CD8-positive, alpha-beta memory T cell (primary cell): ENCODE data around the gene SKAP1. TPM values are rescaled to one million over a fixed set of nuclear protein-coding genes. Genes with fewer than 3 reads are reported as not detected.

Source experiments
- CTCF ChIA-PET: fragments of 350-600 bp; sonication (Branson Sonifier 250); formaldehyde crosslinking; loops from one replicate; lab custom pipeline; 2021; ENCODE audit warnings: antibody characterized with exemption; lab: Charles Lee
- POLR2A ChIA-PET: fragments of 350-600 bp; sonication (Branson Sonifier 250); formaldehyde crosslinking; loops from one replicate; lab custom pipeline; 2021; ENCODE audit warnings: antibody characterized with exemption; lab: Charles Lee
- DNase-seq, 5 donors: peaks; one replicate each; pipeline versions ENCODE4 v3.0.0 to v3.0.0-alpha.2; 2020 to 2022; ENCODE audit warnings: mixed read lengths in 1 of 5
- H3K27ac ChIP-seq: one replicate; pipeline ENCODE4 v1.7.0; 2013; ENCODE audit warnings: low read depth, mild to moderate bottlenecking, low read length, moderate library complexity
- H3K27me3 ChIP-seq: 2 replicates; pipeline ENCODE4 v1.7.0; 2013; ENCODE audit warnings: low read length, mild to moderate bottlenecking; ENCODE audit not compliant: insufficient read depth, poor library complexity, severe bottlenecking
- H3K36me3 ChIP-seq: 2 replicates; pipeline ENCODE4 v1.7.0; 2013; ENCODE audit warnings: mild to moderate bottlenecking, low read length, moderate library complexity; ENCODE audit not compliant: insufficient read depth
- H3K4me1 ChIP-seq: 2 replicates; pipeline ENCODE4 v1.7.0; 2013; ENCODE audit warnings: mild to moderate bottlenecking, low read length, moderate library complexity; ENCODE audit not compliant: insufficient read depth
- H3K4me3 ChIP-seq: 2 replicates; pipeline ENCODE4 v1.7.0; 2013; ENCODE audit warnings: mild to moderate bottlenecking, low read length
- H3K9me3 ChIP-seq: 2 replicates; pipeline ENCODE4 v1.7.0; 2013; ENCODE audit warnings: mild to moderate bottlenecking, low read length
- H3K27ac Mint-ChIP-seq, 8 donors: one replicate each; pipeline ENCODE4 v1.8.0; 2020 to 2021; ENCODE audit warnings: mixed read lengths in 8 of 8, mild to moderate bottlenecking in 6 of 8, inconsistent platforms in 3 of 8, moderate library complexity in 3 of 8
- H3K27me3 Mint-ChIP-seq, 2 donors: one replicate each; pipeline ENCODE4 v1.8.0; 2020 to 2021; ENCODE audit warnings: mixed read lengths in 2 of 2, mild to moderate bottlenecking in 1 of 2, moderate library complexity in 1 of 2
- H3K36me3 Mint-ChIP-seq, 3 donors: one replicate each; pipeline ENCODE4 v1.8.0; 2020 to 2021; ENCODE audit warnings: mixed read lengths in 3 of 3, inconsistent platforms in 1 of 3, mild to moderate bottlenecking in 1 of 3
- H3K4me1 Mint-ChIP-seq, 3 donors: one replicate each; pipeline ENCODE4 v1.8.0; 2020 to 2021; ENCODE audit warnings: mixed read lengths in 3 of 3, inconsistent platforms in 1 of 3, mild to moderate bottlenecking in 1 of 3
- H3K4me3 Mint-ChIP-seq, 7 donors: one replicate each; pipeline ENCODE4 v1.8.0; 2020 to 2021; ENCODE audit warnings: mixed read lengths in 7 of 7, mild to moderate bottlenecking in 6 of 7, moderate library complexity in 4 of 7, inconsistent platforms in 2 of 7
- H3K9me3 Mint-ChIP-seq, 5 donors: one replicate each; pipeline ENCODE4 v1.8.0; 2020 to 2022; ENCODE audit warnings: mixed read lengths in 5 of 5, mild to moderate bottlenecking in 3 of 5, moderate library complexity in 2 of 5, inconsistent platforms in 1 of 5
- polyA plus RNA-seq: library from polyadenylated mRNA; unstranded; fragments of 300-500 nt; fragmentation: Illumina TruSeq; gene quantifications from one replicate; pipeline ENCODE4 v1.2.3, GENCODE V29; 2021
- total RNA-seq, 2 experiments: library from RNA; stranded (reverse); gene quantifications; one replicate each; pipeline ENCODE4 v1.2.3, GENCODE V29; 2021

The SKAP1 gene
- total and polyA plus RNA-seq, 3 experiments from 2014 or later: 50.5 to 264 (median 56.0) TPM

GRCh38 chr17:48470388-48471034 lies 40.5 kb upstream of the SKAP1 start:
- H3K36me3 Mint-ChIP-seq: no peaks in the 10 kb centered on the region
- Histone ChIP-seq H3K27ac (no peak overlapping the region), H3K36me3 (no peaks in the 10 kb centered on the region), H3K4me3 (no peak overlapping the region), H3K9me3 (no peaks in the 10 kb centered on the region), H3K4me1 (peaks cover 15% of the 10 kb centered on the region), H3K27me3 (no peaks in the 10 kb centered on the region)
- CTCF ChIA-PET: interaction anchor here (1.1 kb wide), 1 partner anchor 119 kb away, joined by 4 read pairs; no protein-coding TSS in a partner anchor
- H3K27me3 Mint-ChIP-seq: peaks cover 4% of the 10 kb centered on the region in 2 donors
- no peaks in the 10 kb centered on the region for H3K9me3 Mint-ChIP-seq
- peaks cover 16 to 18% (median 16%) of the 10 kb centered on the region in 3 donors for H3K4me1 Mint-ChIP-seq
- DNase-seq: no peak
- peak overlapping the region in 1 of 8 donors; percentile 55 for H3K27ac Mint-ChIP-seq
- no peak overlapping the region for H3K4me3 Mint-ChIP-seq
- POLR2A ChIA-PET: no interaction called here

GRCh38 chr17:48469227-48469626 lies 39.2 kb upstream of the SKAP1 start:
- no peaks in the 10 kb centered on the region for H3K9me3 Mint-ChIP-seq
- no peak overlapping the region for H3K4me3 Mint-ChIP-seq
- no peaks in the 10 kb centered on the region for H3K9me3 ChIP-seq
- H3K4me1 ChIP-seq: peaks cover 15% of the 10 kb centered on the region
- POLR2A ChIA-PET: no interaction called here
- H3K4me3 ChIP-seq: no peak overlapping the region
- CTCF ChIA-PET: no interaction called here
- H3K27me3 ChIP-seq: no peaks in the 10 kb centered on the region
- H3K27ac ChIP-seq: no peak overlapping the region
- no peaks in the 10 kb centered on the region for H3K36me3 Mint-ChIP-seq
- H3K4me1 Mint-ChIP-seq: peaks cover 16 to 18% (median 16%) of the 10 kb centered on the region in 3 donors
- H3K36me3 ChIP-seq: no peaks in the 10 kb centered on the region
- no peak overlapping the region for H3K27ac Mint-ChIP-seq
- DNase-seq: no peak
- peaks cover 4% of the 10 kb centered on the region in 2 donors for H3K27me3 Mint-ChIP-seq

GRCh38 chr17:48468299-48468698 lies 38.3 kb upstream of the SKAP1 start:
- no peak overlapping the region for H3K27ac ChIP-seq
- peaks cover 15% of the 10 kb centered on the region for H3K4me1 ChIP-seq
- CTCF ChIA-PET: no interaction called here
- no peaks in the 10 kb centered on the region for H3K27me3 ChIP-seq
- peaks cover 4% of the 10 kb centered on the region in 2 donors for H3K27me3 Mint-ChIP-seq
- H3K36me3 Mint-ChIP-seq: no peaks in the 10 kb centered on the region
- H3K4me3 Mint-ChIP-seq: no peak overlapping the region
- POLR2A ChIA-PET: no interaction called here
- no peaks in the 10 kb centered on the region for H3K9me3 Mint-ChIP-seq
- peaks cover 16 to 18% (median 16%) of the 10 kb centered on the region in 3 donors for H3K4me1 Mint-ChIP-seq
- DNase-seq: no peak
- peak overlapping the region in 1 of 8 donors; percentile 70 for H3K27ac Mint-ChIP-seq
- no peaks in the 10 kb centered on the region for H3K9me3 ChIP-seq
- no peak overlapping the region for H3K4me3 ChIP-seq
- H3K36me3 ChIP-seq: no peaks in the 10 kb centered on the region

- Histone ChIP-seq H3K36me3 (no peaks in the 10 kb centered on the region), H3K4me3 (no peak overlapping the region), H3K4me1 (no peaks in the 10 kb centered on the region), H3K9me3 (no peaks in the 10 kb centered on the region), H3K27ac (no peak overlapping the region), H3K27me3 (no peaks in the 10 kb centered on the region)
- Mint-ChIP-seq H3K27me3 (peaks cover 4% of the 10 kb centered on the region in 2 donors), H3K9me3 (no peaks in the 10 kb centered on the region), H3K4me1 (no peaks in the 10 kb centered on the region), H3K36me3 (peaks cover 0 to 1% (median 0%) of the 10 kb centered on the region in 3 donors), H3K4me3 (no peak overlapping the region), H3K27ac (no peak overlapping the region)
- POLR2A ChIA-PET: no interaction called here
- DNase-seq: no peak
- CTCF ChIA-PET: no interaction called here
Observed at GRCh38 chr17:48465884-48466283, 35.9 kb upstream of the SKAP1 start.

GRCh38 chr17:48463526-48463925 lies 33.5 kb upstream of the SKAP1 start:
- Mint-ChIP-seq H3K4me1 (peaks cover 0 to 2% (median 0%) of the 10 kb centered on the region in 3 donors), H3K9me3 (no peaks in the 10 kb centered on the region), H3K27me3 (peaks cover 4% of the 10 kb centered on the region in 2 donors), H3K4me3 (no peak overlapping the region), H3K36me3 (peaks cover 0 to 1% (median 0%) of the 10 kb centered on the region in 3 donors), H3K27ac (no peak overlapping the region)
- CTCF ChIA-PET: interaction anchor here (0.7 kb wide), 1 partner anchor 29 kb away, joined by 3 read pairs; no protein-coding TSS in a partner anchor
- POLR2A ChIA-PET: no interaction called here
- H3K27ac ChIP-seq: no peak overlapping the region
- H3K27me3 ChIP-seq: no peaks in the 10 kb centered on the region
- DNase-seq: no peak
- no peak overlapping the region for H3K4me3 ChIP-seq
- no peaks in the 10 kb centered on the region for H3K36me3 ChIP-seq
- no peaks in the 10 kb centered on the region for H3K4me1 ChIP-seq
- H3K9me3 ChIP-seq: no peaks in the 10 kb centered on the region

GRCh38 chr17:48462946-48463345 lies 32.9 kb upstream of the SKAP1 start:
- no peaks in the 10 kb centered on the region for H3K36me3 ChIP-seq
- no peaks in the 10 kb centered on the region for H3K9me3 ChIP-seq
- H3K4me1 ChIP-seq: no peaks in the 10 kb centered on the region
- peaks cover 4% of the 10 kb centered on the region in 2 donors for H3K27me3 Mint-ChIP-seq
- H3K4me3 ChIP-seq: no peak overlapping the region
- H3K9me3 Mint-ChIP-seq: no peaks in the 10 kb centered on the region
- no peak overlapping the region for H3K4me3 Mint-ChIP-seq
- ChIA-PET CTCF (no interaction called here), POLR2A (no interaction called here)
- no peak overlapping the region for H3K27ac Mint-ChIP-seq
- peaks cover 0 to 1% (median 0%) of the 10 kb centered on the region in 3 donors for H3K36me3 Mint-ChIP-seq
- peaks cover 0 to 2% (median 1%) of the 10 kb centered on the region in 3 donors for H3K4me1 Mint-ChIP-seq
- no peak overlapping the region for H3K27ac ChIP-seq
- no peaks in the 10 kb centered on the region for H3K27me3 ChIP-seq
- no peak for DNase-seq

- H3K9me3 ChIP-seq: no peaks in the 10 kb centered on the region
- H3K27me3 ChIP-seq: no peaks in the 10 kb centered on the region
- CTCF ChIA-PET: interaction anchor here (1.1 to 1.4 kb wide), 2 partner anchors 83 to 109 kb away, joined by 4 to 5 read pairs; no protein-coding TSS in a partner anchor
- H3K27ac ChIP-seq: no peak overlapping the region
- H3K9me3 Mint-ChIP-seq: no peaks in the 10 kb centered on the region
- H3K4me1 Mint-ChIP-seq: peaks cover 27 to 30% (median 29%) of the 10 kb centered on the region in 3 donors
- no peaks in the 10 kb centered on the region for H3K36me3 ChIP-seq
- POLR2A ChIA-PET: no interaction called here
- peaks cover 26% of the 10 kb centered on the region for H3K4me1 ChIP-seq
- H3K4me3 ChIP-seq: no peak overlapping the region
- H3K27ac Mint-ChIP-seq: peak overlapping the region in 2 of 8 donors; percentile 32 to 67
- H3K4me3 Mint-ChIP-seq: no peak overlapping the region
- peaks cover 0 to 3% of the 10 kb centered on the region in 2 donors for H3K27me3 Mint-ChIP-seq
- DNase-seq: no peak
- H3K36me3 Mint-ChIP-seq: peaks cover 0 to 1% (median 0%) of the 10 kb centered on the region in 3 donors
Observed at GRCh38 chr17:48460052-48460451, 30.0 kb upstream of the SKAP1 start.

- Histone ChIP-seq H3K9me3 (no peaks in the 10 kb centered on the region), H3K27ac (no peak overlapping the region), H3K36me3 (no peaks in the 10 kb centered on the region), H3K4me1 (peaks cover 34% of the 10 kb centered on the region), H3K4me3 (no peak overlapping the region), H3K27me3 (no peaks in the 10 kb centered on the region)
- Mint-ChIP-seq H3K4me1 (peaks cover 35 to 38% (median 37%) of the 10 kb centered on the region in 3 donors), H3K36me3 (peaks cover 0 to 1% (median 0%) of the 10 kb centered on the region in 3 donors), H3K9me3 (no peaks in the 10 kb centered on the region), H3K27ac (peak overlapping the region in 1 of 8 donors; percentile 32), H3K4me3 (no peak overlapping the region), H3K27me3 (peaks cover 0 to 3% of the 10 kb centered on the region in 2 donors)
- CTCF ChIA-PET: interaction anchor here (1.4 kb wide), 1 partner anchor 82 kb away, joined by 4 read pairs; no protein-coding TSS in a partner anchor
- POLR2A ChIA-PET: interaction anchor here (0.5 kb wide), 1 partner anchor 17 kb away, joined by 3 read pairs; no protein-coding TSS in a partner anchor
- no peak for DNase-seq
Observed at GRCh38 chr17:48459070-48459844, 29.2 kb upstream of the SKAP1 start.
